Measurements from ENCODE around the gene SNTG2. TPM values are rescaled to one million over a fixed set of nuclear protein-coding genes. Genes with fewer than 3 reads are reported as not detected.

SNTG2 gene
- total and polyA plus RNA-seq, 12 donors = 0.26 to 4.3 (median 0.72) TPM; not detected in 1

- intact Hi-C loops (cut with DNase I) = no loop called here
- no peak for DNase-seq
- TF ChIP-seq CTCF (IDR thresholded peaks at IDR 0.05) (no peak), POLR2A (IDR thresholded peaks at IDR 0.05) (no peak)
- Histone ChIP-seq H3K4me3 (no peak overlapping the region), H3K27ac (no peak overlapping the region), H3K9me3 (replicated peaks in 1 of 3) (no peaks in the 10 kb centered on the region), H3K4me1 (replicated peaks in 1 of 2) (no peaks in the 10 kb centered on the region), H3K36me3 (replicated peaks in 1 of 2) (no peaks in the 10 kb centered on the region), H3K27me3 (no peaks in the 10 kb centered on the region)
- WGBS, 4 donors = 68 to 76% (median 71%) methylated on average over 7 of the region's 7 CpGs
These were observed 317.4 kb downstream of the SNTG2 start for GRCh38 chr2:1268034-1268433.

GRCh38 chr2:1269812-1270211, 319.2 kb downstream of the SNTG2 start:
- TF ChIP-seq CTCF (IDR thresholded peaks at IDR 0.05) = no peak
- no peak for TF ChIP-seq POLR2A (IDR thresholded peaks at IDR 0.05)
- Histone ChIP-seq H3K4me3 (no peak overlapping the region), H3K27ac (no peak overlapping the region), H3K9me3 (replicated peaks in 1 of 3) (no peaks in the 10 kb centered on the region), H3K27me3 (no peaks in the 10 kb centered on the region), H3K36me3 (replicated peaks in 1 of 2) (no peaks in the 10 kb centered on the region), H3K4me1 (replicated peaks in 1 of 2) (no peaks in the 10 kb centered on the region)
- DNase-seq = no peak
- intact Hi-C loops (cut with DNase I) = no loop called here
- 55 to 82% (median 78%) methylated on average over 6 to 8 of the region's 8 CpGs for WGBS, 4 donors

DNA sequence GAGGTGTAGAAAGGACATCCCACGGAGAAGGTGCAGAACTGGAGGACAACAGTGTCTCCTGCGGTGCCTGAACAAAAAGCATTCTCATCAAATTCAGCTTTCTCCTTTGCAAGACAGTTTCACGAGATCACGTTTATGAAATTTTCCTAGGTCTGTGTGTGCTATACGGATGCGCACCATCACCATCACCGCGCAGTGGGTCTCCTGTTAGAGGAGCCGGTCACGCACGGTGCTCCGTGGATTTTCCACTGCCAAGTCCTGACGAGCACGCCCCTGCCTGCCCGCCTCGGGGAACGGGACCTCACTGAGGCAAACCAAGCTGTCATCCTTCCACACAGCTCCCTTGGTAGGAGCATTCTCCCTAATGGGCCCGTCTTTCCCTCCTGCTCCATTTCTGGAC, 322.2 kb downstream of the SNTG2 start:
- TF ChIP-seq POLR2A (IDR thresholded peaks at IDR 0.05) (no peak), CTCF (IDR thresholded peaks at IDR 0.05) (no peak)
- WGBS, 4 donors = 86 to 93% (median 92%) methylated on average over 18 of the region's 18 CpGs
- Histone ChIP-seq H3K27ac (no peak overlapping the region), H3K4me3 (no peak overlapping the region), H3K9me3 (replicated peaks in 1 of 3) (no peaks in the 10 kb centered on the region), H3K4me1 (replicated peaks in 1 of 2) (no peaks in the 10 kb centered on the region), H3K27me3 (no peaks in the 10 kb centered on the region), H3K36me3 (replicated peaks in 1 of 2) (no peaks in the 10 kb centered on the region)
- no peak for DNase-seq
- intact Hi-C loops (cut with DNase I) = no loop called here

DNA sequence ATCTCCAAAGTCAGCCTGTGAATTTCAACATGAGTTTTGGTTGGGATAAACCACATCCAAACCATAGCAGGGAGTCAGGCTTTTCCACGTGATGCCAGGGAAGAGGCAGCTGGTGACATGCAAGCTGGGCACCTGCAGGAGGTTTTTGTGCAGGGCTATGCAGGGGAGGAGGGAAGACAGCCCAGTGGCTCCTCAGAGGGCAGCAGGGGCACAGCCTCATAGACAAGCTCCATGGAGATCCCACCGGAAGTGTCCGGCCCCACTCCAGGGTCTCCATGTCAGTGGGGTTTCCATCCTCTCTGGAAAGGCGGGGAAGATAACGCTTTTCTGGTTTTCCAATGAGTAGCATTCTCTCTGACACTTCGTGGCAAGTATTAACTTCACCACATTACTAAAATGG, 327.0 kb downstream of the SNTG2 start:
- Histone ChIP-seq H3K27ac (no peak overlapping the region), H3K36me3 (replicated peaks in 1 of 2) (no peaks in the 10 kb centered on the region), H3K9me3 (replicated peaks in 1 of 3) (no peaks in the 10 kb centered on the region), H3K4me3 (no peak overlapping the region), H3K27me3 (no peaks in the 10 kb centered on the region), H3K4me1 (replicated peaks in 1 of 2) (no peaks in the 10 kb centered on the region)
- no peak for TF ChIP-seq CTCF (IDR thresholded peaks at IDR 0.05)
- no peak for TF ChIP-seq POLR2A (IDR thresholded peaks at IDR 0.05)
- intact Hi-C loops (cut with DNase I) = no loop called here
- 74 to 88% (median 86%) methylated on average over 6 of the region's 6 CpGs for WGBS, 4 donors
- DNase-seq = no peak
